K562 (cell line): Measurements from ENCODE around the gene RPL19. TPM values are rescaled to one million over a fixed set of nuclear protein-coding genes. Genes with fewer than 3 reads are reported as not detected.
A peak's percentile ranks its signal among the peaks of the same experiment; 100 is the strongest.

Experiments
- AFF1 ChIP-seq, 2 experiments: fragments of 450-650 bp; IDR thresholded peaks; 2 replicates each; pipeline ENCODE4 v1.6.1; 2018; ENCODE audit warnings: mild to moderate bottlenecking in 2 of 2, low read depth in 1 of 2; ENCODE audit not compliant: partially characterized antibody in 2 of 2
- CGGBP1 ChIP-seq: fragments of 250-450 bp; sonication (Bioruptor Pico); IDR thresholded peaks from 2 replicates; pipeline ENCODE4 v1.9.0; 2021; ENCODE audit warnings: mild to moderate bottlenecking
- CREB3 ChIP-seq: fragments of 450-650 bp; conservative IDR thresholded peaks from 2 replicates; pipeline ENCODE4 v1.6.1; 2016; ENCODE audit warnings: missing genetic modification characterization, low read depth, mild to moderate bottlenecking, missing compliant biosample characterization, moderate library complexity
- DACH1 ChIP-seq: fragments of 450-650 bp; IDR thresholded peaks from 2 replicates; pipeline ENCODE4 v1.6.1; 2018; ENCODE audit not compliant: partially characterized antibody
- FOXO4 ChIP-seq: fragments of 450-650 bp; formaldehyde crosslinking; IDR thresholded peaks from 2 replicates; pipeline ENCODE4 v1.4.0; 2020; ENCODE audit warnings: mild to moderate bottlenecking, moderate library complexity
- HNRNPLL ChIP-seq: fragments of 200-400 bp; formaldehyde crosslinking; IDR thresholded peaks from 2 replicates; pipeline ENCODE4 v1.6.1; 2017; ENCODE audit warnings: low read length, low read depth, mild to moderate bottlenecking; ENCODE audit not compliant: poor library complexity, severe bottlenecking
- KDM1A ChIP-seq, 2 experiments: fragments of 450-650 bp; IDR thresholded peaks; 2 replicates each; pipeline ENCODE4 v1.6.1; 2016; ENCODE audit warnings: mild to moderate bottlenecking in 2 of 2
- MAZ ChIP-seq, 2 experiments: fragments of 450-650 bp in 1 of 2; sonication (generic) in 1 of 2; formaldehyde crosslinking; IDR thresholded peaks in 1 of 2; conservative IDR thresholded peaks in 1 of 2; 2 replicates each; pipeline versions ENCODE4 v1.4.0 to v1.5.0; 2020; ENCODE audit warnings: mild to moderate bottlenecking in 1 of 2, missing genetic modification reagents in 1 of 2
- MLX ChIP-seq, 2 experiments: fragments of 450-650 bp in 1 of 2; sonication (generic) in 1 of 2; formaldehyde crosslinking; conservative IDR thresholded peaks; 2 replicates each; pipeline versions ENCODE4 v1.4.0 to v1.8.1; 2020 to 2022; ENCODE audit warnings: mild to moderate bottlenecking in 1 of 2, missing genetic modification reagents in 1 of 2
- NFIC ChIP-seq: fragments of 450-650 bp; IDR thresholded peaks from 2 replicates; pipeline ENCODE4 v1.6.1; 2017; ENCODE audit warnings: mild to moderate bottlenecking, inconsistent platforms
- RAD21 ChIP-seq, 2 experiments: fragments of 250-450 bp in 1 of 2; fragments of 450-650 bp in 1 of 2; sonication (Bioruptor Pico) in 1 of 2; formaldehyde crosslinking in 1 of 2; IDR thresholded peaks in 1 of 2; conservative IDR thresholded peaks in 1 of 2; 2 replicates each; pipeline versions ENCODE4 v1.4.0 to v1.8.0; 2020 to 2022; ENCODE audit warnings: mild to moderate bottlenecking in 2 of 2, moderate library complexity in 1 of 2
- SRSF7 ChIP-seq: fragments of 200-400 bp; formaldehyde crosslinking; optimal IDR thresholded peaks from 2 replicates; pipeline ENCODE3; 2017; ENCODE audit warnings: mild to moderate bottlenecking, low read depth, low read length
- TAF15 ChIP-seq: fragments of 200-400 bp; formaldehyde crosslinking; IDR thresholded peaks from 2 replicates; pipeline ENCODE4 v1.6.1; 2017; ENCODE audit warnings: mild to moderate bottlenecking, low read depth, low read length, moderate library complexity
- ZBTB33 ChIP-seq: sonication (generic); formaldehyde crosslinking; IDR thresholded peaks from 2 replicates; pipeline ENCODE4 v1.8.1; 2023; ENCODE audit warnings: mild to moderate bottlenecking, missing genetic modification reagents
- ZBTB8A ChIP-seq: fragments of 450-650 bp; IDR thresholded peaks from 2 replicates; pipeline ENCODE4 v1.6.1; 2018; ENCODE audit warnings: mild to moderate bottlenecking, moderate library complexity; ENCODE audit not compliant: partially characterized antibody
- polyA plus RNA-seq, 8 experiments: library from polyadenylated mRNA; depleted of rRNA in 4 of 8; stranded (reverse) in 5 of 8; unstranded in 3 of 8; fragments of >200 nt; fragmentation: Nextera tagmentation in 2 of 8; fragmentation: Illumina TruSeq in 1 of 8; extraction: Ambion mirVana in 2 of 8; extraction: Trizol in 1 of 8; gene quantifications; 2 replicates each; pipeline versions ENCODE4 v1.2.1 to v1.2.3, GENCODE V29; 2011 to 2014; ENCODE audit warnings: inconsistent platforms in 1 of 8, missing spikeins in 1 of 8
- total RNA-seq, 7 experiments: library from RNA; depleted of rRNA in 6 of 7; stranded (reverse); fragments of >200 nt in 6 of 7; fragmentation: Illumina TruSeq in 2 of 7; extraction: Trizol in 2 of 7; gene quantifications; 2 replicates each; pipeline versions ENCODE4 v1.2.1 to v1.2.3, GENCODE V29; 2011 to 2021; ENCODE audit warnings: low replicate concordance in 1 of 7

Gene RPL19
- total and polyA plus RNA-seq, 9 of the 15 experiments (the other 6 are each of a cell fraction or from before 2014, with no cell fraction given): 2,263 to 4,614 (median 3,727) TPM

- TF ChIP-seq ZBTB33 (no peak), NFIC (peak; percentile 62), HNRNPLL (no peak), RAD21 (CRISPR knock-in tag; conservative IDR thresholded peaks at IDR 0.05 in 1 of 2, IDR thresholded peaks at IDR 0.05 in 1 of 2) (peak in 1 of 2 experiments; percentile 59; a peak in 3 of 4 replicates), SRSF7 (no peak), KDM1A (IDR thresholded peaks at IDR 0.05) (no peak), ZBTB8A (no peak), MAZ (CRISPR knock-in tag; conservative IDR thresholded peaks at IDR 0.05 in 1 of 2, IDR thresholded peaks at IDR 0.05 in 1 of 2) (peak in 1 of 2 experiments; percentile 31; a peak in 1 of 4 replicates), FOXO4 (CRISPR knock-in tag) (no peak), TAF15 (no peak), MLX (CRISPR knock-in tag; conservative IDR thresholded peaks at IDR 0.05) (no peak), DACH1 (peak; percentile 59), CGGBP1 (CRISPR knock-in tag) (no peak), CREB3 (tag) (no peak), AFF1 (IDR thresholded peaks at IDR 0.05; ENCODE audit: low read depth in 1 of 2, partially characterized antibody in 2 of 2) (peak in 1 of 2 experiments; percentile 86)
These were observed 35.7 kb downstream of the RPL19 start (continued) for GRCh38 chr17:39235555-39236449.
